RWPE1 (cell line): Measurements from ENCODE around the gene HEMK1.

Source experiments
- CTCF ChIA-PET: fragments of 350-600 bp; sonication (Branson Sonifier 250); formaldehyde crosslinking; extraction: SDS; loops from one replicate; lab custom pipeline; 2021; lab: Yijun Ruan, JAX
- POLR2A ChIA-PET: fragments of 400-600 bp; formaldehyde crosslinking; extraction: SDS; loops from one replicate; lab custom pipeline; 2020; ENCODE audit warnings: antibody characterized with exemption; ENCODE audit not compliant: low non-redundant PET; lab: Yijun Ruan, JAX
- DNase-seq: peaks from one replicate; pipeline ENCODE4 v3.0.0; 2012; ENCODE audit warnings: low spot score
- H3K27ac ChIP-seq: fragments of 450-650 bp; 2 replicates; pipeline ENCODE4 v1.5.1; 2017
- TF ChIP-seq, protein P1 (sequence below): fragments of 450-650 bp; conservative IDR thresholded peaks from 2 replicates; pipeline ENCODE4 v1.5.1; 2017; ENCODE audit warnings: low read depth, mild to moderate bottlenecking

The HEMK1 gene

DNA sequence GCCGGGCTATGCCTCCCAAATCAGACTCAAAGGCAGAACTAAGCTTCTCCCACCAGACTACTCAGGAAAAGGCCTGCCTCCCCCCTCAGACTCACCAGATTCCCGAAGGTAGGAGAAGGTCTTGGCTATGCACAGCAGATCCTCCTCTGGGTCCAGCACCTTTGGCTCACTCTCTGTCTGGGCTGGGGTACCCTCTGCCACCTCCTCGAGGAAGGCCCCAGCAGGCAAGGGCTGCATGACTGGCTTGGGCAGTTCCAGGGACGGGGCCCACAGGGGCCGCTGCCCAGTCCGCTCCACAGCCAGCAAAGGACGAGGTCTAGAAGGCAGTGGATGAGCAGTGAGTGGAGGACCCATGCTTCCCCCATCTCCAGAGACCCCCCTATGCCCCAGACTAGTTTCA, 39.0 kb downstream of the HEMK1 start:
- CTCF ChIA-PET, result no interaction called here
- no peak for DNase-seq
- peak overlapping the region; percentile 33 for H3K27ac ChIP-seq
- TF ChIP-seq, protein P1, sequence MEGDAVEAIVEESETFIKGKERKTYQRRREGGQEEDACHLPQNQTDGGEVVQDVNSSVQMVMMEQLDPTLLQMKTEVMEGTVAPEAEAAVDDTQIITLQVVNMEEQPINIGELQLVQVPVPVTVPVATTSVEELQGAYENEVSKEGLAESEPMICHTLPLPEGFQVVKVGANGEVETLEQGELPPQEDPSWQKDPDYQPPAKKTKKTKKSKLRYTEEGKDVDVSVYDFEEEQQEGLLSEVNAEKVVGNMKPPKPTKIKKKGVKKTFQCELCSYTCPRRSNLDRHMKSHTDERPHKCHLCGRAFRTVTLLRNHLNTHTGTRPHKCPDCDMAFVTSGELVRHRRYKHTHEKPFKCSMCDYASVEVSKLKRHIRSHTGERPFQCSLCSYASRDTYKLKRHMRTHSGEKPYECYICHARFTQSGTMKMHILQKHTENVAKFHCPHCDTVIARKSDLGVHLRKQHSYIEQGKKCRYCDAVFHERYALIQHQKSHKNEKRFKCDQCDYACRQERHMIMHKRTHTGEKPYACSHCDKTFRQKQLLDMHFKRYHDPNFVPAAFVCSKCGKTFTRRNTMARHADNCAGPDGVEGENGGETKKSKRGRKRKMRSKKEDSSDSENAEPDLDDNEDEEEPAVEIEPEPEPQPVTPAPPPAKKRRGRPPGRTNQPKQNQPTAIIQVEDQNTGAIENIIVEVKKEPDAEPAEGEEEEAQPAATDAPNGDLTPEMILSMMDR, result no peak
- POLR2A ChIA-PET, result no interaction called here

DNA sequence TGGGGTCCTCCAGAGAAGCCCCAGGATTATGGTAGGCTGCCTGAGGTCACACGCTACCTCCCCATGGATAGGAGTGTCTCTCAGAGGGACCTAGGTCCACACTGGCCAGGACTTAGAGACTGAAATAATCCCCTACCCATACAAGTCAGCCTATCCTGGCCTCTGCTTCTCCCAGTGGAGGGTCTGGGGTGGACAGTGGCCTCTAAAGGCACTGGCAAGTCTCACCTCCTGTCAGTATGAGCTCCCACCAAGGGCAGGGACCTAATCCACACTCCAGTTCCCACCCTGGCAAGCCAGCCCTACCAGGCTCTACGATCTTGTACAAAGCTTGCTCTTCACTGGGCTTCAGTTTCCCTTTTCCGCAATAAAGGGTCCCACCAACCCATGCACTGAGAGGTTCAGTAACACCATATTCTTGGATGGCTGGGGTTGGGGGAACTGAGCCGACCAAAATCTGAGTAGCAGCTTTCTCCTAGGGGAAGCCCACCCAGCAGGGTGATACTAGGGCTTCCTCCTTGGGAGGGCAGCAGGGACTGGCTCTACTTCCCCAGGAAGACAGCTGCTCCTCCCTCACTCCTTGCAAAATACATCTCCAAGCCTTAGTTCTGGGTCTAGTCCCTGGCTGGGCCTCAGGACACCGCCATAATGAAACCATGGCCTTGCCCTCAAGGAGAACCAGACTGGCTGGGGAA, 39.9 kb downstream of the HEMK1 start:
- TF ChIP-seq, protein P1, result no peak
- DNase-seq, result no peak
- ChIA-PET POLR2A (no interaction called here), CTCF (no interaction called here)
- peak overlapping the region; percentile 84 for H3K27ac ChIP-seq

DNA sequence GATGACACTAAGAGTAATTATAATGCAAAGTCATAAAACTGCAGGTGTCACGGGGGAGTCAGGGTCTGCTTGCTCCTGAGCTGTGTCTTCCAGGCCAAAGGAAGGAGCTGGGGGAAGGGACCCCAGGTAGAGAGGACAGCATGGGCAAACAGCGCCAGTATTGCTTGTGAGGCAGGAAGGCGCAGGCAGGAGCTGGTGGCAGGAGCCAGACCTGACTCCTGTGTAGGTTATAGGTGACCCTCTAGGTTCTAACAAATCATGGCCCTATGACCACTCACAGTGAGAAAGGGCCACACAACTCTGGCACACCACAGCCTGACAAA, 40.4 kb downstream of the HEMK1 start:
- DNase-seq, result no peak
- CTCF ChIA-PET, result no interaction called here
- peak overlapping the region; percentile 84 for H3K27ac ChIP-seq
- POLR2A ChIA-PET, result no interaction called here
- TF ChIP-seq, protein P1, result no peak

DNA sequence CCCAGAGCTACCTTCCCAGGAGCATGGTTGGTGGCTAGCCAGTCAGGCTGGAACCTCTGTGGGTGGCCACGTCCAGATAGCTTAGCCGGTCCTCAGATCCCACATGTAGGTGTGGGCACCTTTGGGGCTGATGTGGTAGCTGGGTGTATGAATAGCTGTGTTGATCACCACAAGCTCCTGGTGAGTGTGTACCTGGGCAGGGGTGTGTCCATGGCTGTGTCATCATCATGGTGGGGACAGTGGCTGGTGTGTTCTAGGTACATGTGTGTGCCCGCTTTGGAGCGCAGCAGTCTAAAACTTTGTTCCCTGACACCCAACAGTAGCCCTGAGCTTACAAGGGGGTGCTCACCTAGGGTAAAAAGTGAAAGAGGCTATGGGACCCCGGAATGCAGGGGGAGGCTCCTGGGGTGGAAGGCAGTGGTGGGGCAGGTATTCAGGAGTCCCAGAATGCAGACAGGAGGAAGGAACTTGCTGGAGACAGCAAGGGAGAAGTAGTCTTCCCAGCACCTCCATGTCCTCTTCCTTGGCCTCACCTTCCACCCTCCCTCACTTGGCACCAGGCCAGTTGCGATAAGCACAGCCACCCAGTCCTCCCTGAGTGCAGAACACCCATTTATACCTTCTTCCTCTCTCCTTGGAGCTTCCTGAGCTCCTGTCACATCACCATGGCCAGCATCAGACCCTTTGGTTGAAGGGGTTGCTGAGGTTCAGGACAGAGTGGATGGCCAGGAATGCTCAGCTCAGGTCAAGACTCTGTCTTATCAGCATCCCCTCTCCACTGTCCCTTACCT, 41.1 kb downstream of the HEMK1 start:
- ChIA-PET CTCF (no interaction called here), POLR2A (no interaction called here)
- peak overlapping the region; percentile 84 for H3K27ac ChIP-seq
- TF ChIP-seq, protein P1, result no peak
- DNase-seq, result no peak

DNA sequence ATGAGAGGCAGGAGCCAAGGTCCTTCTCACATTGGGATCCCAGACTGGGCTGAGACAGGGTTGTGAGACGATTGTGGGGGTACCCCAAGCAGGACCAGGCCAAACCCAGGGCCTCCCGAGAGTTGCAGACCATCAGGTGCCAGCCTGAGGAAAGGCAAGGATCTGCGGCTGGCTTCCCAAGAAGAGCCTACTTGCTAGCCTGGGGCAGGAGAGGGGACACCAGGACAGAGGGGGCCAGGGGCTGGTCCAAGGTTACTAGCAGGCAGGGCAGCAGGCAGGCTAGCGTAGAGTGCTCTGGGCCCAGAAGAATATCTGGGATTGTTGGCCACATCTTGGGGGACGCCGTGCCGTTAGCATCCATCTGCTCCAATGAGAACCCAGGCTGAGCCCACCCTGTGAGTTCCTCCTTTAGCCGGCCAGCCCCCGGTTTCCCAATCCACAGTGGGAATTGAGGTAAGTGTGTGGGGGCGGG, 41.7 kb downstream of the HEMK1 start:
- ChIA-PET POLR2A (no interaction called here), CTCF (interaction anchor here (0.6 kb wide), 2 partner anchors 56 to 87 kb away, joined by 3 to 5 read pairs; no protein-coding TSS in a partner anchor)
- no peak for DNase-seq
- peak overlapping the region; percentile 84 for H3K27ac ChIP-seq
- TF ChIP-seq, protein P1, result no peak

DNA sequence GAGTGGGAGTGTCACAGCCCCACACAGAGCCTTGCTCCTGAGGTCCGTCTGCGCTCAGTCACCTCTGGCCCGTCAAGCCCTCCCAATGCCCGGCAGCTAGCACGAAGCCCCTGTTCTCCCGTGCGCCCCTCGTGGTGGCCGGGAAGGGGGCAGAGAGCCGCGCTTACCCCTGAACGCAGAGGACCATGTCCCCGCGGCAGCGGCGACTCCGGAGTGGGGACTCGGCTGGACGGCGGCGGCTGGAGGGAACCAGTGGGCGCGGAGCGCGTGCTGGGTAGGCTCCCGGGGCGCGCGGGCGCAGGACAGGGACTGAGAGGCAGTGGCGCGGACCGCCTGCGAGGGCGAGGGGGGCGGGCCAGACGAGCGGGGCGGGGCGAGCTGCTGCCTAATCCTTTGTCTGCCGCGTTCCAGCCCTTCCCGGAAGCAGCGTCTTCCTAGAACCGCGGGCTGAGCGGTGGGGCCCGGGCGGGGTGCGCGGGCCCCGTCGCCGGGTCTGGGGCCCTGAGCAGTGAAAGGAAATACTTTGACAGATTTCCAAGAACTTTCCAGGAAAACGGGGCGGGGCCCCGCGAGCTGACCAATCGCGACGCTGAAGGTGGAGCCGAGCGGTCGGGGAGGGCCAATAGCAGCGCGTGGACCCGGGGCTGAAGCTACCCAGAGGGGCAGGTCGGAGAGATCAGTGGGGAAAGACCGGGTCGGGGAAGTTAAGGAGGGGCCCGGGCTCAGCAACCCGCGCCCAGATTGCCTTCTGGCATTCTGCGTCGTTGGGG, 42.3 kb downstream of the HEMK1 start, which contains the start of gene CISH:
Gene CISH, minus strand, starts transcription at position 311 of the 770 bp plus-strand sequence. Its CDS starts 124 bp downstream, at position 187.
- ChIA-PET CTCF (interaction anchor here (0.6 kb wide), 2 partner anchors 57 to 88 kb away, joined by 3 to 5 read pairs; no protein-coding TSS in a partner anchor), POLR2A (no interaction called here)
- H3K27ac ChIP-seq, result peak within 1 kb of the TSS; percentile 84
- TF ChIP-seq, protein P1, result peak; percentile 32
- peak; percentile 88 for DNase-seq
